Adrenal gland (tissue), 5 donors: Measurements from ENCODE around the gene DBF4.

Source experiments
- CTCF ChIP-seq, 6 experiments: fragments of 450-650 bp in 4 of 6; fragments of 200-600 bp in 2 of 6; sonication (generic) in 1 of 6; IDR thresholded peaks; 1 replicate in 5 of 6; 2 replicates in 1 of 6; pipeline versions ENCODE4 v1.5.1 to v1.8.0; 2016 to 2021; ENCODE audit warnings: antibody characterized with exemption in 6 of 6, mild to moderate bottlenecking in 2 of 6, moderate library complexity in 1 of 6
- POLR2A ChIP-seq, 2 donors: fragments of 450-650 bp; IDR thresholded peaks; one replicate each; pipeline ENCODE4 v1.6.1; 2017; ENCODE audit warnings: antibody characterized with exemption in 2 of 2, mild to moderate bottlenecking in 2 of 2, moderate library complexity in 1 of 2
- donor health status: DM: no; HTN: no; CAD: no.

DNA sequence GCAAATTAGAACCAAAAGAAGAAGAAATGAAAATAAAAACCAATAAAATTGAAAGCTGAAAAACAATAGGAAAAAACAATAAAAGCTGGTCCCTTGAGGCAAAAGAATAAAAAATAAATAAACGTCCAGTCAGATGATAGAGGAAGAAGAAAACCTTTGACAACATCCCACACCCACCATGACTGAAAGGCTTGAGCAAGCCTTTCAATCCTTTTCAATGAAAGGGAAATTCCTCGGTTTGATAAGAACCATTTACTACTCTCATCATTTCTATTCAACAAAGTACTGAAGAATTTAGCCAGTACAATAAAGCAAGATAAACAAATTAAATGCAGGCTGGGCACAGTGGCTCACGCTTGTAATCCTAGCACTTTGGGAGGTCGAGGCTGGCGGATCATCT lies 3.9 kb upstream of the DBF4 start:
- TF ChIP-seq POLR2A (IDR thresholded peaks at IDR 0.05) (no peak), CTCF (IDR thresholded peaks at IDR 0.05) (no peak)
